22Rv1 (cell line): ENCODE results near the gene CFAP298.

Source experiments
- H3K27ac ChIP-seq: fragments of 450-650 bp; 2 replicates; pipeline ENCODE4 v1.5.1; 2017
- CTCF ChIP-seq: fragments of 450-650 bp; IDR thresholded peaks from 2 replicates; pipeline ENCODE4 v1.5.1; 2017; ENCODE audit warnings: mild to moderate bottlenecking
- ZFX ChIP-seq: fragments of 450-650 bp; IDR thresholded peaks from 2 replicates; pipeline ENCODE4 v1.6.1; 2017; ENCODE audit warnings: antibody characterized with exemption, borderline replicate concordance

The CFAP298 gene

GRCh38 chr21:32572574-32573420, 39.4 kb downstream of the CFAP298 start:
- H3K27ac ChIP-seq = no peak overlapping the region
- TF ChIP-seq ZFX (no peak), CTCF (no peak)

GRCh38 chr21:32570456-32570855, 41.7 kb downstream of the CFAP298 start:
- no peak overlapping the region for H3K27ac ChIP-seq
- TF ChIP-seq ZFX (no peak), CTCF (no peak)

GRCh38 chr21:32569261-32570230, 42.6 kb downstream of the CFAP298 start:
- TF ChIP-seq CTCF = peak; percentile 90
- no peak for TF ChIP-seq ZFX
- H3K27ac ChIP-seq = peak overlapping the region; percentile 90

GRCh38 chr21:32567626-32568025, 44.6 kb downstream of the CFAP298 start:
- TF ChIP-seq ZFX = no peak
- no peak overlapping the region for H3K27ac ChIP-seq

- TF ChIP-seq CTCF = no peak
- no peak for TF ChIP-seq ZFX
- H3K27ac ChIP-seq = no peak overlapping the region
Measured at GRCh38 chr21:32566741-32567389, 45.3 kb downstream of the CFAP298 start.

GRCh38 chr21:32565856-32566465, 46.2 kb downstream of the CFAP298 start:
- TF ChIP-seq ZFX (no peak), CTCF (no peak)
- no peak overlapping the region for H3K27ac ChIP-seq

- no peak for TF ChIP-seq CTCF
- no peak for TF ChIP-seq ZFX
- H3K27ac ChIP-seq = no peak overlapping the region
Measured at GRCh38 chr21:32562915-32563314, 49.3 kb downstream of the CFAP298 start.
